NCI-H2196 (cell line): ENCODE measurements around the gene PPM1L.

Experiments
- DNase-seq: peaks from one replicate; lab custom pipeline; 2025; ENCODE audit not compliant: unreplicated experiment; lab: John Stamatoyannopoulos, UW

The PPM1L gene

GRCh38 chr3:160763073-160763472, 7.0 kb downstream of the PPM1L start:
- no peak for DNase-seq

DNA sequence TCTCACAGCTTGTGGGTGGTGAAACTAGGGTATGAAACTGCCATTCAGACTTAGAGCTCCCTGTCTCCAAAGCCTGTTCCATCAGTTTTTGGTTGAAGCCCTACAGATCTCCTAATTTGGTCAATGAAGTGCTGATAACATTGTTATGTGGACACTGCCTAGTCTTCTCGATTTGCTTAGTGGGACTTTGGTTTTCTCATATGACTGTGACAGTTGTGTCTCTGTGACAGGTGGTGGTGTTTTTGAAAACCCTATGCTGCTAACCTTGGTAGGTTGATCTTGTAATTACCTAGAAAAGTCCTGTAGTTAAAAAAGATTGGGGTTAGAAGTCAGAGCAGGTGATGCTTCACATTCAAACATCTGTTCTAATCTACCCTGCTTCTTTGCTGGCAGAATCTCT, 9.2 kb downstream of the PPM1L start:
- DNase-seq = no peak

DNA sequence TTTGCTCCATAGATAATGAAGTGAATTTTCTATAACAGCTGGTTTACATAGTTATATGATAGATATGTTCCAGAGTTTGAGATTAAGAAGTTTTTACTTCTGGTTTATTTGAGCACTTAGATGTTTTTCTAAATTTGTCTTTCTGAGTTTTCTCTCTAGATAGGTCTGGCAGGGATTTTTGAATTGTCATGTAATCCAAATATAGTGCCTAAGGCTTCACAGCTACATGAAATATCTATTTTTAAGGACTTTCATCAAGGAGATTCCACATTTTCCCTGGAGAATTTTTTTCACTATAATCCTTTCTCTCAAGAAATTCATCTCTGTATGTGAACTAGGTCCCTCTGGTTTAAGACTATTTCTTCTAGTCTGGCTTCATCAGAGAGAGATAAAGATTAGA, 12.0 kb downstream of the PPM1L start:
- no peak for DNase-seq

DNA sequence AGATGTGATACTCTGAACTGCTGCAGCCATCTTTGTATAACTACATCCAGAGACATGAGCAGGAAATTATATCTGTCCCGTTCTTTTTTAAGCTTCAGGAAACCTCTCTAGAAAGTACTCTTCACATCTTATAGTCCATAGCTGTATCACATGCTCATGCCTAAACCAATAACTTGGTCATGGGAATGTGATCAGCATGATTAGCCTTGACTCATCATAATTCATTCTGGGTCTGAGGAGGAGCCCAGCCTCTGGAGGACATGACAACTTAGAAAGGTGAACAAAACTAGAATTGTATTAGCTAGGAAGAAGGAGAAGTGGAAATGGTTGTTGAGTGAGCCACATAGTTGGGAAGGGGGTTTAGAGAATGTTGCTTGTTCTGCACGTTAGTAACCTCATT, 12.9 kb downstream of the PPM1L start:
- no peak for DNase-seq

DNA sequence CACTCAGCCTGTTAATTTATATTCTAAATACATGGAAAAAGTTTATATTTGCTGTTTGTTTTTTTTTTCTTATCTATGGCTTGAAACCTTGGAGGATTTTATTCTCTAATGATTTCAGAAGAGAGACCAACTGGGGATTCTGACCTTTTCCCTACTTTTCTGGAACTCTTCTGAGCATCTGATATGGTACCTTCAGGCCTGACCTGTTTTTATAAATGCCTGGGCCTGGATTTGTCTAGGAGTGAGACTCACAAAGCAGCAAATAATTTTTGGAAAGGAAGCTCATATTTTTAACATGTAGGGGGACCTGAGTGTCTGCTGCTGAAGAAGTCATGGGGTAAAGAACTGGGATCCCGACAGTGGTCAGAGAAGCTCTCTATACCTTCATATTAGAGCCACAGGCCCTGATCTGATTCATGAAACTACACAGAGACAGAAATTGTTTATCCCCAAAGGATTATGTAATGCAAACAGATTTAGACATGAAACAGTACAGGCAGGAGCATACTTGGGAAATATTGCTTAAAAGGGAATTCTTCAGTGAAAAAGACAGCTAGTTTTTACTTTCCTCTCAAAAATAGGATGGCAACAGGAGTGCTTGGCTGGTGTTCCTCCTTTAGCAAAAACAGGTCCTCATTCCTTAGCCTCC, 15.9 kb downstream of the PPM1L start:
- DNase-seq = no peak

GRCh38 chr3:160773722-160774121, 17.7 kb downstream of the PPM1L start:
- no peak for DNase-seq

DNA sequence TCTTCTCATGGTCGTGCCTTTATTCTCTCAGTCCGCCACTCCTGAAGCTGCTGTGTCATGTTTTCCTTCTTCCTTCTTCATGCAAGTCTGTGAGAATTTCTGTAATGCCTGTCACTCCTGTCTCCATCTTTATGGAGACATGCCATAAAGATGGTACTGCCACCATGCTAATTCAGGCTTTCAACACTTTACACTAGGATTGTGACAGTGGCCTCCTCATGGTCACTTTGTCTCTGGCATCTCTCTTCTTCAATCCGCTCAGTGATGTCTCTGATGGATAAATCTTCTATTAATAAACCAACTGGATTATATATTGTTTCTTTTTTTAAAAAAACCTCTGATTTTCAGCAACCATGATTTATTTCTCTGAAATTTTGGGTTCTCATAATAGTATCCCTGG, 18.1 kb downstream of the PPM1L start:
- DNase-seq = no peak

DNA sequence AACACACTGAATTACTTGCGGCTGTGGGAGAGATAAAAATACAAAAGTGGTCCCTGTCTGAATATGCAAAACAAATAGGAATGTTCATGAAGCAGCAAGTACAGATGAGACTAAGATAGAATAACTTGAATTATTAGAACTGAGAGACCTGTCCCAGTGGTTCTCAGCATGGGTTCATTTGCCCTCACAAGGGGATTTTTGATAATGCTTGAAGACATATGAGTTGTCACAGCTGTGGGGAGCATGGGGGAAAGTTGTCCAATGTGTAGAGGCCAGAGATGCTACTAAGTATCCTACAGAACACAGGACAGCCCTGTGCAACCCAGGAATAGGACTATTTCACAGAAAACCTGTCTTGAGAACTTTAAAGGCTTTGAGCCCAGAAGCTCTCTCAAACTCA, 22.4 kb downstream of the PPM1L start:
- no peak for DNase-seq

DNA sequence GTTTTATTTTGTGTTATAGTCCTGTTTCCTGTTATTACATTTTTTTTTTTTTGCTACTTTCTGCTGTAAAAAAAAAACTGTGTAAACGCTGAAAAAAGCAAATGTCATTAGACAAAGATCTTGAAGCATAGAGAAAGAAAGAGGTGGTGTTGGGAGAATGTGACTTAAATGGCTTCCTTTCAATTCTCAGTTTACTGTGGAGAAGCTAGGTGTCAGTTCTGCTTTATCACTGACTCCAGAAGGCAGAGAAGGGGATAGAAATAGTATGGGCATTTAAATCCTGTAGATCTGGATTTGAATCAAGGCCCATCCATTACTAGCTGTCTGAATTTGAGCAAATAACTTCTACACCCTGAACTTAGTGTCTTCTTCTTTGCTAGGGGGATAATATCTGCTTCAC, 23.0 kb downstream of the PPM1L start:
- no peak for DNase-seq

- no peak for DNase-seq
Measured at GRCh38 chr3:160780245-160780644, 24.2 kb downstream of the PPM1L start.

DNA sequence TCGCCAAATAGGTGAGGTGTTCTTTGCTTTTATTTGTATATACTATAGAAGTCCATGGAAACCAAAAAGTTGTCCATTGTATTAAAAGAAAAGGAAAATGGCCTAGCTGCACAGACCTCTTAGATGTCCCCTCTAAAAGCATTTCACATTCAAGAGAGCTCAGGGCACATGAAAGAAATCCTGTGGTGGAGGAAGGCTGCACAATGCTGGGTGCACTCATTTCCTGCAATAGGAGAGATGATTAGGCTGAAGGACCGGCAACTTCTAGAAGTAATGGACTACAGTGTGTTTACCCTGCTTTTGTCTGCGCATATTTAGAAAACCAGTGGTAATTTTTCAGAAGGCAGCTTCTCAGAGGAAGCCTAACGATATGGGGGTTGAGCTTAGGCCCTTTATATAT, 25.4 kb downstream of the PPM1L start:
- DNase-seq = no peak

GRCh38 chr3:160781863-160782262, 25.8 kb downstream of the PPM1L start:
- DNase-seq = no peak

DNA sequence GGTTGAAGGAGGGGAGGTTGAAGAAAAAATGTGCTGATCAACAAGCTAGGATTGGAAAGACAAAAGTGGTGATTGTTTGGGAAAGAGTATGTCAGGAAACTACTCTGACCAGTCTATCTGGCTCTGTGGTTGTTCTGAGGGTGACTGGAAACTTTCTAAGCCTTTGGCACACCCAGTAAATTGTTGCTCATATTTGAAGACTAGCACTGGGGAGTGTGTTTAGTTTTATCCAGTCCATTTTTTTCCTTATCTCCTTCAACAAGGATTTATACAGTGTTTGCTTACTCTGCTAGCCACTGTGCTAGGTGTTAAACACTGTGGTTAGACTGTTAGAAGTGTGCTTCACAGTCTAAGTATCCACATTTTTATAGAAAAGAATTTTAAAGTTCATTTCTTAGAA, 28.8 kb downstream of the PPM1L start:
- peak; percentile 46 for DNase-seq

- DNase-seq = no peak
Measured at GRCh38 chr3:160790726-160791125, 34.7 kb downstream of the PPM1L start.

DNA sequence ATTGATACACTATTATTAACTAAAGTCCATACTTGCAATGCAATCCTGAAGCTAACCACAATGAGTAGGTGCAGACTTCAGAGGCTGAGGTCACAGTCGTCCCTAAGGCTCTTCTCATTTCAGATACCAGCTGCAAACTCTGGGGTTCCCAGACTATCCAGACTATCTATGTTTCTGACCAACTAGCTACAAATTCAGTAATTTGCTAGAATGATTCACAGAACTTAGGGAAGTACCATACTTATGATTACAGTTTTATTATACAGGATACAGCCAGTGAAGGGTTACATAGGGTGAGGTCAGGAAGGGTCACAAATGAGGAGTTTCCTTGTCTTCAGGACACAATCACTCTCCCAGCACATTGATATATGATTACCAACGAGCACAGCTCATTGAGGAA, 36.5 kb downstream of the PPM1L start:
- DNase-seq = no peak

DNA sequence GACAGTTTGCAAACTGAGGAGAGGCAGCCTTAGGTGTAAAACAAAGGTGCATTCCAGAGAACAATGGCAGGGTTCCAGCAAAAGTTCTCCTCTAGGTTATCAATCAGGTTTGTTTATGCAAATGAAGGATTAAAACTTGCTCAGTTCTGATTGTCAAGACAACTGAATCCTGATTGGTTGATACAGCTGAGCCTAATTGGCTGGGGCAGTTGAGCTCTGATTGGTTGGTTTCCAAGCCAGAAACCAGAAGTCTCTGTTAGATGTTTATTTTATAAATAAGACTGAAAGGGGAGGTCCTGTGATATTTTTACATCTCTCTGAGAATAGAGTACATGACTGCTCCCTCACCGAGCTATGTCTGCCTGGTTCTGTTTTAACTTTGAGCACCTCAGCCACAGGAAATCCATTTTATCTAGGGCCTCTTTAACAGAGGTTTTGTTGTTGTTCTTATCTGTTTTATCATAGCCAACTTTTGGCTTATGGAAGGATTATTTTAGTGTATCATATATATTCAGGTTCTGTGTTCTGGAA, 37.8 kb downstream of the PPM1L start:
- DNase-seq = no peak

- no peak for DNase-seq
Measured at GRCh38 chr3:160796089-160796812, 40.2 kb downstream of the PPM1L start.

DNA sequence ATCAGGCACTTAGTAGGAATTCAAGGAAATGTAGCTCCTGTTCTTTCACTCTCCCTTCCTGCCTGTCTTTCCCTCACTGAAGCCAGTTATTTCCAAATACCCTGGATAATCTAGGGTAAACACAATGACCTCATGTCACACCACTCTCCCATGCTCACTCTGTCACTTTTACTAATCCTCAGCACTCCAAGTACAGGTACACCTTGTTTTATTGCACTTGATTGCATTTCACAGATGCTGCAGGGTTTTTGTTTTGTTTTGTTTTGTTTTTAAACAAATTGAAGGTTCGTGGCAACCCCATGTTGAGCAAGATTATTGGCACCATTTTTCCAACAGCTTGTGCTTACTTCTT, 40.8 kb downstream of the PPM1L start:
- DNase-seq = no peak

DNA sequence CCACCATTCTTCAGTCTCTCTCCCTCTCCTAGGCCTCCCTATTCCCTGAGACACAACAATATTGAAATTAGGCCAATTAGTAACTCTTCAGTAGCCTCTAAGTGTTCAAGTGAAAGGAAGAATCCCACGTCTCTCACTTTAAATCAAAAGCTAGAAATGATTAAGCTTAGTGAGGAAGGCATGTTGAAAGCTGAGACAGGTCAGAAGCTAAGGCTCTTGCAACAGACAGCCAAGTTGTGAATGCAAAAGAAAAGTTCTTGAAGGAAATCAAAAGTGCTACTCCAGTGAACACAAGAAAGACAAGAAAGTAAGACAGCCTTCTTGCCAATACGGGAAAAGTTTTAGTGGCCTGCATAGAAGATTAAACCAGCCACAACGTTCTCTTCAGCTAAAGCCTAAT, 41.3 kb downstream of the PPM1L start:
- DNase-seq = no peak

DNA sequence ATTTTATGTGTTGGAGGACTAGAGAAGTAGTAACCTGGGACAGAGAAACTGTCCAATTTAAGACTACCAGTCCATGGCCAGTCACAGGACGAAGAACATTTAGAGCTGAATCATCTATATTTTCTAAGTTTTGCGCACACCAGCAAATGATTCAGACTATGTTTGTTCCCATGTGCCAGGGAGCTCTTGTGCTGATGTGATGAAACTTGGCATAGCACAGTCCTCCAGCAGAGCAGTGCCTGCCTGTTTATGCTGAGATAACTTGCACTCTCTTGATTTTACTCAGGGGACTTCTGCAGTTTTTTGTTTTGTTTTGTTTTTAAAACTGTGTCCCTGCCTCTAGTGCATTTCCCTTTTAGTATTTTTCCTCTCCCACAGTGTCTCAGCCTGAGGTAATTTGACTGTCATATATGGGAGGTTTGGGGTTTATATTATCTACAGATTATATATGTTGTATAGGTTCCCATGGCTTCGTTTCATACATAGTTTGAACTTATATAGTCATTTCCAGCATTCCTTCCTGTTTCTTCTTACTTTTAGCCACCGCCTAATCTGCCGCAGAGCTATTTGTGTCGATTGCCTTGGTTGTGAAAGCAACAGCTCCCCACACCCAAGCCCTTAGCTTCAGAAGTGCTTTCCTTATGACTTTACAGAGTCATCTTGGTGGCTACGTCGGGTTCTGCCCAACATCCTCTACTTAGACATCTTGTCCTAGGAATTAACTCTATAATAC, 45.5 kb downstream of the PPM1L start:
- DNase-seq = no peak

GRCh38 chr3:160804762-160805161, 48.7 kb downstream of the PPM1L start:
- DNase-seq = peak; percentile 63

- DNase-seq = no peak
Measured at GRCh38 chr3:160806094-160806493, 50.1 kb downstream of the PPM1L start.
